Activated CD8-positive, alpha-beta memory T cell treated with anti-CD3 and anti-CD28 coated beads for 1 hour (primary cell): ENCODE measurements around the gene ODF2.

Experiments used
- DNase-seq, 2 donors: peaks; one replicate each; pipeline ENCODE4 v3.0.0-alpha.2; 2020; ENCODE audit warnings: low read depth in 1 of 2; ENCODE audit errors: extremely low read depth in 1 of 2

ODF2 gene

DNA sequence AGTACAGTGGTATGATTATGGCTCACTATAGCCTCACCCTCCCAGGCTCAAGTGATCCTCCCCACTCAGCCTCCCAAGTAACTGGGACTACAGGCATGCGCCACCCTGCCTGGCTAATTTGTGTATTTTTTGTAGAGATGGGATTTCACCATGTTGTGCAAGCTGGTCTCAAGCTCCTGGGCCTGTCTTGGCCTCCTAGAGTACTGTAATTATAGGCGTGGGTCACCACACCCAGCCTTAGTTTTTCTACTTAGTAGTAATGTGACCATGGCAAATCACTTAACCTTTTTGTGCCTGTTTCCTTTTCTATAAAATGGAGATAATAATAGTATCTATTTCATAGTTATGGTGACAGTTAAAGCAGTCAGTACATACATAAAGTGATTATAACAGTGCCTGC lies 70.9 kb downstream of the ODF2 start:
- no peak for DNase-seq

DNA sequence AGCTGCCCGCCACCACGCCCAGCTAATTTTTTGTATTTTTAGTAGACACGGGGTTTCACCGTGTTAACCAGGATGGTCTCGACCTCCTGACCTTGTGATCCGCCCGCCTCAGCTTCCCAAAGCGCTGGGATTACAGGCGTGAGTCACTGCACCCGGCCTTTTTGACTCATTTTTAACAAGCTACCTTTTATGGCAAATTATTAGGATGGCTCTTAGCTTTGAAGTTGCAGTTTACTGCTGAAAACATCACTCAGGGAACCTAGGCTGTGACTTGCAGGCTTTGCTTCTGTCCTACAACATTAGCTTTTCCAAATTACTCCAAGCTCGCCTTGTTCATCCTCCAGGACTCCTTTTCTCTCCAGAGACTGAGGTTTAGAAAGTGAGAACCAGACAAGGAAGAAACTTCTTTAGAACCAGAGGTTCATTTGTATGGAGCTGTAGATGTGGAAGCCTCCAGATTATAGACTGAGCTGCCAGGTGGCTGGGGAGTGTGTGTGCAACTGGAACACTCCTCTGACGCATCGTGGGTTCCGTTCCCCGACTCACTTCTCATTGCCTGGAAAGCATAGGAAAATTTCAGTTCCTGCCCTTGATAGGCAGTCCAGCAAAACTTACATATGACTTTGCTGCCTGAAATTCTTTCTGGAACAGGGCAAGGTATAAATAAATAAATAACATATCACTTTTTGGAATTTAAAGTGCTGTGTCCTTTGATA lies 72.8 kb downstream of the ODF2 start:
- no peak for DNase-seq

GRCh38 chr9:128529191-128529590 lies 73.4 kb downstream of the ODF2 start:
- DNase-seq, result no peak

DNA sequence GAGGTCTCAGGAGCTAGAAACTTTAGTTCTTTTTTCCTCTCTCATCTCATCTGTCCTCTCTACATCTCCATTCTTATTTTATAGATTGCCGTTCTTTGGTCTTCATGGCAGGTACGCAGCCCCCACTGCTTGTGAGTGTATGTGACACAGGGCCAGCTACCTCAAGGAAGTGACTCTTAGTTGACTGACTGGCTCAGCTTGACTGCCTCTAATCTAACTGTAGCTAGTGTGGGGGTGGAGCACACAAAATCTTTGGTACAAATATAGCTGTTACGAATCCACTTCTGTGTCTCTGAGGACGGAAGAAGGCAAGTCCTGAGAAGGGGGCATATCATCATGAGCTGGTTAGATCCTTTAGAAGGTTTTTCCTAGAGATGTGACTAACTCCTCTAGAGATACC lies 76.8 kb downstream of the ODF2 start:
- no peak for DNase-seq

DNA sequence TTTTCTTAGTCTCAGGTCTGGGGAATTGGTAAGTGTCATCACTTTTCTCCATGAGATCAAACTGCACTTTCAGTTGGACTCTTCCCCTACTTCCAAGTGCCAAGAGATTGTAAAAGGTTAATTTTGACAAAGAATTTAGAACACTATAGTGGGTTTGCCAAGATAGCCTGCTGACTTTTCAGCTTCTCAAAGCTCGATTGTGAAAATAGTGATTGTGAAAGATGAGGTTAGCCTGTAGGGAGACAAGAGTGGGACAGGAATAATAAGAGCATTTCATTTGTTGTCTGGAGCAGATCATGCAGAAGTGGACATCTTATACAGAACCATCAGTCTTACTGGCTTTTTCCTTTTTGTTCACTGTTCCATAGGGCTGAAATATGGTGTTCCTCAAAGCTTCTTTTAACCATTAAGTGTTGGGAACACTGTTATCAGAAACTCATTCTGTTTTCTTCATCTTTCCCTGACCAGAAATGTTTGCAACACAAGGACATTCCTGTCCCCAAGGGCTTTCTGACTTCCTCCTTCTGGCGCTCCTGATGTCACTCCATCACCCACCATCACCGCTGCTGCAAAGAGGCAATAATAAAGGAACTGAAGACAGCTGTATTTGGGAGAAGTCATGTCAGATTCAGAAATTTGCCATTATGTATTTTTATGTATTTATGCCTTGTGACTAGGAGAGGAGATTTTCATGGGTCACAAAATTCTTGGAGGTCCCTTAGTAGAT lies 85.0 kb downstream of the ODF2 start:
- DNase-seq, result no peak

GRCh38 chr9:128546504-128546903 lies 90.7 kb downstream of the ODF2 start:
- no peak for DNase-seq

- no peak for DNase-seq
Measured at GRCh38 chr9:128548876-128549275, 93.1 kb downstream of the ODF2 start.

- DNase-seq, result no peak
Measured at GRCh38 chr9:128550226-128550625, 94.4 kb downstream of the ODF2 start.
